ENCODE data around the gene MPHOSPH9. TPM values are rescaled to one million over a fixed set of nuclear protein-coding genes. Genes with fewer than 3 reads are reported as not detected.

MPHOSPH9 gene
- total RNA-seq, 1 experiment from 2014 or later = 43.1 TPM

DNA sequence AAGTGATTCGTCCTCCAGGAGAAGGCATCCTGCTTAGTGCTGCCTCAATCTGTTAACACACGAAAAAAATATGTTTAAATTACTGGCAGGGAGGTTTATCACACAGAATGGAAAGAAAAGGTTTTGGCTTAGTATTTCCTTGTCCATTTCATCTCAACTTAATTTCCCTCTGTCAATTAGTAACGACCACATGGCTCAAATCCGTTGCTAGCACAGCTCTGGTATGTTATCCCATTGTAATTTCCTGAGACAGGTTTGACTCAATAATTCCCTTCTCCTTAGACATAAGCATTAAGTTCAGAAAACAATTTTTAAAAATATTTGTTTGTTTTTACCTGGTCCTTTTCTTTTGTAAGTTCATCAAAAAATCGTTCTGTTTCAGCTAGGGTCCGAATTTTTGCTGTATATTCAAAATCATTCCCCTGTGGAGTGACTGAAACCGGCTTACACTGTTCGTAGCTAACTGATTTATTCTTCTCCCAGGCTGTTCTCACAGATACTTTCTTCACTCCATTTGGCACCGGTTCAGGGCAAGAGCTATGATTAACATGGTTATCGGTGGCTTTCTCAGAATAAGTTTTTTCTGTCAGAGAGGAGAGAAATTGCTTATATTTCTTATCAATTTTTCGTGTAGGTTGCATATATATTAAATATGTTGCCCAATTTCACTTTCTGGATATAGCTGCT, 72.0 kb downstream of the MPHOSPH9 start:
- H3K9me3 Mint-ChIP-seq (ENCODE audit: unreplicated experiment) = no peaks in the 10 kb centered on the region
- no peaks in the 10 kb centered on the region for H3K9me3 ChIP-seq
- CTCF ChIA-PET = no interaction called here
- intact Hi-C loops (cut with micrococcal nuclease; ENCODE audit: unreplicated experiment) = loop anchor here (5.0 kb wide), 1 partner anchor 61 kb away; no protein-coding TSS in a partner anchor
- H3K27ac Mint-ChIP-seq (ENCODE audit: unreplicated experiment) = no peak overlapping the region
- H3K36me3 ChIP-seq (ENCODE audit: control insufficient read depth, insufficient read depth, low read length) = no peaks in the 10 kb centered on the region
- DNase-seq = no peak
- H3K27me3 ChIP-seq (replicated peaks; ENCODE audit: control insufficient read depth, insufficient read depth, low read length) = no peaks in the 10 kb centered on the region
- no peak overlapping the region for H3K4me3 ChIP-seq (ENCODE audit: low read depth, low read length)
- peaks cover 11% of the 10 kb centered on the region for H3K36me3 Mint-ChIP-seq (ENCODE audit: insufficient read depth, unreplicated experiment)
- no peak for TF ChIP-seq CTCF (IDR thresholded peaks at IDR 0.05; ENCODE audit: insufficient read depth in 1 of 2, low read depth in 1 of 2, low read length in 1 of 2, severe bottlenecking in 1 of 2, unreplicated experiment in 1 of 2)
- H3K27me3 Mint-ChIP-seq (ENCODE audit: insufficient read depth, unreplicated experiment) = no peaks in the 10 kb centered on the region
- H3K4me1 ChIP-seq = peaks cover 7% of the 10 kb centered on the region; the same call in 1 of the 2 replicates
- no TSS peak for BruUV-seq (replicated peaks)
- POLR2A ChIA-PET = no interaction called here
- H3K4me1 Mint-ChIP-seq (ENCODE audit: low read depth, unreplicated experiment) = peaks cover 5% of the 10 kb centered on the region
- H3K4me3 Mint-ChIP-seq (ENCODE audit: unreplicated experiment) = no peak overlapping the region

DNA sequence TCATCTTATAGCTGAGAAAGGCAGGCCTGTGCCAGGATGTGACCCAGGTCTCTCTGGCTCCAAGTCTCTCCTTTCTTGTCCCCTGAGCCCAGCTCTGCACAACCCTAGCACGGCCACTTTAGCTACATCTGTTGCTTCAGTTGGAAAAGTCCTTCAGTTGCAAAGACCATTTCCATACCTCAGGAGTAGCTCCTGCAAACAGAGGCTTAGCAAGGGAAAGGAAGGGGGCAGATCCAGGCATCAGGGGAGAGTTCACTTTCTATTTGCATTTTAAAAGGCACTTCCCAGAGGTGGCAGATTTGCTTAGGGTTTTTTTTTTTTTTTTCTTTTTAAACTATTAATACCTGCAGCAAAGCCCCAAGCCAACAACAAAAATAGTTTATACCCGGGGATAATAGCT, 79.0 kb downstream of the MPHOSPH9 start:
- no TSS peak for BruUV-seq (replicated peaks)
- intact Hi-C loops (cut with micrococcal nuclease; ENCODE audit: unreplicated experiment) = no loop called here
- no peak overlapping the region for H3K4me3 ChIP-seq (ENCODE audit: low read depth, low read length)
- peaks cover 12% of the 10 kb centered on the region for H3K4me1 ChIP-seq
- peaks cover 14% of the 10 kb centered on the region for H3K36me3 Mint-ChIP-seq (ENCODE audit: insufficient read depth, unreplicated experiment)
- no peaks in the 10 kb centered on the region for H3K27me3 Mint-ChIP-seq (ENCODE audit: insufficient read depth, unreplicated experiment)
- DNase-seq = no peak
- no peaks in the 10 kb centered on the region for H3K9me3 Mint-ChIP-seq (ENCODE audit: unreplicated experiment)
- H3K27ac Mint-ChIP-seq (ENCODE audit: unreplicated experiment) = no peak overlapping the region
- no peaks in the 10 kb centered on the region for H3K36me3 ChIP-seq (ENCODE audit: control insufficient read depth, insufficient read depth, low read length)
- H3K9me3 ChIP-seq = no peaks in the 10 kb centered on the region
- ChIA-PET POLR2A (interaction anchor here (0.6 to 1.0 kb wide), 2 partner anchors 79 to 84 kb away, joined by 3 to 6 read pairs; partner anchors contain the start of genes MPHOSPH9 and MTRFR), CTCF (interaction anchor here (0.7 kb wide), 1 partner anchor 13 kb away, joined by 3 read pairs; no protein-coding TSS in a partner anchor)
- no peaks in the 10 kb centered on the region for H3K27me3 ChIP-seq (replicated peaks; ENCODE audit: control insufficient read depth, insufficient read depth, low read length)
- TF ChIP-seq CTCF (IDR thresholded peaks at IDR 0.05; ENCODE audit: insufficient read depth in 1 of 2, low read depth in 1 of 2, low read length in 1 of 2, severe bottlenecking in 1 of 2, unreplicated experiment in 1 of 2) = no peak
- no peak overlapping the region for H3K4me3 Mint-ChIP-seq (ENCODE audit: unreplicated experiment)
- peaks cover 8% of the 10 kb centered on the region for H3K4me1 Mint-ChIP-seq (ENCODE audit: low read depth, unreplicated experiment)

- POLR2A ChIA-PET = interaction anchor here (1.2 kb wide), 1 partner anchor 80 kb away, joined by 3 read pairs; the partner anchor contains the start of genes MPHOSPH9 and MTRFR
- CTCF ChIA-PET = interaction anchor here (0.5 kb wide), 1 partner anchor 1044 kb away, joined by 3 read pairs; no protein-coding TSS in a partner anchor
- no peak for TF ChIP-seq CTCF (IDR thresholded peaks at IDR 0.05; ENCODE audit: insufficient read depth in 1 of 2, low read depth in 1 of 2, low read length in 1 of 2, severe bottlenecking in 1 of 2, unreplicated experiment in 1 of 2)
Observed at GRCh38 chr12:123152833-123153232, 80.1 kb downstream of the MPHOSPH9 start.

More at GRCh38 chr12:123152833-123153232, 80.1 kb downstream of the MPHOSPH9 start:
- no peaks in the 10 kb centered on the region for H3K9me3 ChIP-seq
- no peak for DNase-seq
- H3K36me3 ChIP-seq (ENCODE audit: control insufficient read depth, insufficient read depth, low read length) = no peaks in the 10 kb centered on the region
- H3K9me3 Mint-ChIP-seq (ENCODE audit: unreplicated experiment) = no peaks in the 10 kb centered on the region
- H3K4me3 ChIP-seq (ENCODE audit: low read depth, low read length) = no peak overlapping the region
- peaks cover 12% of the 10 kb centered on the region for H3K4me1 ChIP-seq
- peaks cover 14% of the 10 kb centered on the region for H3K36me3 Mint-ChIP-seq (ENCODE audit: insufficient read depth, unreplicated experiment)
- peaks cover 8% of the 10 kb centered on the region for H3K4me1 Mint-ChIP-seq (ENCODE audit: low read depth, unreplicated experiment)
- no peaks in the 10 kb centered on the region for H3K27me3 Mint-ChIP-seq (ENCODE audit: insufficient read depth, unreplicated experiment)
- no peak overlapping the region for H3K4me3 Mint-ChIP-seq (ENCODE audit: unreplicated experiment)
- intact Hi-C loops (cut with micrococcal nuclease; ENCODE audit: unreplicated experiment) = no loop called here
- no TSS peak for BruUV-seq (replicated peaks)
- H3K27ac Mint-ChIP-seq (ENCODE audit: unreplicated experiment) = no peak overlapping the region
- no peaks in the 10 kb centered on the region for H3K27me3 ChIP-seq (replicated peaks; ENCODE audit: control insufficient read depth, insufficient read depth, low read length)
